A204.1 (cell line): ENCODE measurements around the gene DIP2C.

Experiments used
- FAIRE-seq: peaks from 2 replicates; lab custom pipeline; 2012; peaks lifted over from hg19 to GRCh38; lab: Jason Lieb, UNC

Gene DIP2C

DNA sequence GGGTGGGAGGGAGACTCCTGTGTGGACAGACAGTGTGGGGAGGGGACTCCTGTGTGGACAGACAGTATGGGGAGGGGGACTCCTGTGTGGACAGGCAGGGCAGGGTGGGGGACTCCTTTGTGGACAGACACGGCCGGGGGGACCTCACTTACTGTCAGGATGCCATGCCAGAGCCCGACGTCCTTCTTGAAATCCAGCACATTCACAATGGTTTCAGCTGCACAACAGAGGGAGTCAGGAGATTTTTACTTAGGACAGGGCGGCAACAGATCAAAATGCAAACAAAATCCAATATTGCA is 301.9 kb downstream of the DIP2C start:
- FAIRE-seq, result no peak

DNA sequence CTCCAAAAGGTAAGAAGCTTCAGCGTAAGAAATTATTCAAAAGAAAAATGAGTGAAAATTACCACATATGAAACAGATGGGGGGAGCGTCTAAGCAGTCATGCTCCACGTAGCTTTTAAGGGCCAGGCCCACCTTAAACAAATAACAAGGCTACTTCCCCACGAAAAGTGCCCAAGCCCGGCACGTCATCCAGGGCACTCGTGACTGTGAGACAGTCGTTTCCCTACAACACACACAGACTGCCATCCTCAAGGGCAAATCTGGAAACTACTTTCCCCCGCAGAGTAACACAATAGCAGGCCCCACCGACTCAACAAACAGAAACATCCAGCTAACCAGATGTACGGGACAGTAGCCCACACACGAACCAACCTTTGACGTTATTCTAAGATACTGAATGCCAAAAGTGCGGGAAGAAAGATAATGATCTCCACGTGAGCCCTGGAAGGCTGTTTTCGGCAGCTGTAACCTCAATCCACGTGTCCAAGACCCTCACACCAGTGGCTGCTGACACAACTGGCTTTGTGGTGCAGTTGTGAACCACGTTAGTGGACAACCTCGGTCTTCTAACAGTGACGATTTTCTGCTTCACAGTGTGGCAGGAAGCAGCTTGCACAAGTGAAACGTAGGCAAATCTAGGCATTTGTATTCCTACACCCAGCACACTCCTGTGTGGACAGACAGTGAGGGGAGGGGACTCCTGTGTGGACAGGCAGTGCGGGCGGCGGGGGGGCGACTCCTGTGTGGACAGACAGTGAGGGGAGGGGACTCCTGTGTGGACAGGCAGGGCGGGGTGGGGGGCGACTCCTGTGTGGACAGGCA is 302.5 kb downstream of the DIP2C start:
- no peak for FAIRE-seq

DNA sequence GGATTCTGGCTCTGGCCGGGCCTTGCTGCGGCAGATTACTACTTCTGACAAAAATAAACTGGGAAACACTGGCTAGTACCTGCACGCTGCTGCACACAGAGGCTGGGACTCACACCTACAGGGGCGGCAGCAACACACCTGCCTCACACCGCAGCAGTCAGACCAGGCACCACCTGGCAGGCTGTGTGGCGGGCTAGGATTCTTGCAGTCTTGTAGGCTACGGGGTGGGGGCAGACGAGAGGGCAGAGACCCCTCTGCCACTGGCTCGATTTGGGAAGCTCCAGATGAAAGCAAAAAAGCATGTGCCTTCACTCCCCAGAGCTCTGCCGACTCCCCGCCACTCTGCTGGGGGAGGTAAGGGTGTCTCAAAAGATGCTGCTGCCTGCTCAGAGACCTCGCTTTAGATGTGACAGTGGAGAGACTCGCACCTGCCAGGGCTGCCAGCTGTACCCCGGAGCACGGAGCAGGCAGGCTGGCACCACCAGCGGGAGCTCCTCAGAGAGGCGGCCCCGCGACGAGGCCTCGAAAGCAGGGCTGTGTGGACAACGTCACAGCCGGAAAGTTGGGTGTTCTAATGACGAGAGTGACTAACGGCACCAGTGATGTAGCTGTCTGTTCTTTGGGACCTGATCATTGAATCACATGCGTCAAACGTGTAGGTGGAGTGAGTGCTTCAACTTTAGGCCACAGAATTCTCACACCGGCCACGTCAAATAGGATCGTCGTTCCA is 303.7 kb downstream of the DIP2C start:
- FAIRE-seq, result no peak

DNA sequence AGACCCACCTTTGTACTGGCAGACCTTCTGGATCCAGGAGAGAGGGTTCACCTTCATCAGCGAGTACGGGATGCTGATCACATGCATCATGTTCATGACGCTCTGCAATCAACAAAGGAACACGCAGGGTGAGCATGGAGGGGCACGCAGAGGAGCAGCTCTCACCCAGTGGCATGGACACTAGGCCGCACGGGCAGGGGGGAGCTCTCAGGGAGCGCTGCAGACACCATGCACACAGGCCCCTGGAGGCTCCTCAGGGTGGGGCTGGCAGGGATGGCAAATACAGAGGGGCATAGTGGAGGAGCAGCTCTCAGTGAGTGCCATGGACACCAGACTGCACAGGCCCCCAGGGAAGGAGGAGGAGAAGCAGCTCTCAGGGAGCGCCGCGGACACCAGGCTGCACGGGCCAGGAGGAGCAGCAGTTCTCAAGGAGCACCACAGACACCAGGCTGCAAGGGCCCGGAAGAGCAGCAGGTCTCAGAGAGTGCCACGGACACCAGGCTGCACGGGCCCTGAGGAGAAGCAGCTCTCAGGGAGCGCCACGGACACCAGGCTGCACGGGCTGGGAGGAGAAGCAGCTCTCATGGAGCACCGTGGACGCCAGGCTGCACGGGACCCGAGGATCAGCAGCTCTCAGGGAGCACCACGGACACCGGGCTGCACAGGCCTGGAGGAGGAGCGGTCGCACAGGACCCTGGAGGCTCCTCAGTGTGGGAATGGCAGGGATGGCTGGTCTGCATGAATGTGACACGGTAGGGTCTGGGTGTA is 304.7 kb downstream of the DIP2C start:
- no peak for FAIRE-seq

DNA sequence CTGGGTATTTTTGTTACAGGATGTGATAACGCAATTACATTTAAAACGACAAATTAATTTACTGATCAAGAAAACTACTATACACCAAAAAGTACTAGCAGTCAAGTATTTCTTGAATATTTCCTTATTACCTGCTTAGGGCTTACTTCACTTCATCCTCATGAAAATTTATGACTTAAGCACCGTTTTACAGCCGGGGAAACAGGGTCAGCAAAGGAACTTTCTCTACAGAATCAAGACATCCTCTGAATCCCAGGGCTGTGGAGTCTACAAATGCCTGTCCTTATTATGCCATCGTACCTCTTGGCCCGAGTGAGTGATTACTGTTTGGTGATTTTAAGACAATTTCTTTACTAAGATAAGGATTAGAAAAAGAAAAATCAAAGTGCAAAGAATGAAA is 305.9 kb downstream of the DIP2C start:
- FAIRE-seq, result no peak

DNA sequence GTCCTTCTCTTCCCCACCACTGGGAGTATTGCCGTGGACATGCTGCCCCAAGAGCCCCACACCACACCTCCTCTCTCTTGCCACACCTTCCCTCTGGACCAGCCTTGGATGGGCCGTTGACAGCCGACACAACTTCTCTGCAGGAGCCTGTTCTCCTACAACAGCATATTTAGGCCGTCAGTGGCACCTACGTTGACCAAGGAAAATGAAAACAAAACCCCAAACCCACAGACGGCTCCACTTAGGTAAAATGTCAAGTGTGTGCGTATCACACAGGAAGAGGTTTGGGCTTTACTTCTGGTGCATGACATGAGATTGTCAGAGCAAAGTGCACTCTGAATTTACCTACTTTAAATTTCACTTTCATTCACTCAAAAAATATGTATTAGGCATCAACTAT is 307.7 kb downstream of the DIP2C start:
- no peak for FAIRE-seq

DNA sequence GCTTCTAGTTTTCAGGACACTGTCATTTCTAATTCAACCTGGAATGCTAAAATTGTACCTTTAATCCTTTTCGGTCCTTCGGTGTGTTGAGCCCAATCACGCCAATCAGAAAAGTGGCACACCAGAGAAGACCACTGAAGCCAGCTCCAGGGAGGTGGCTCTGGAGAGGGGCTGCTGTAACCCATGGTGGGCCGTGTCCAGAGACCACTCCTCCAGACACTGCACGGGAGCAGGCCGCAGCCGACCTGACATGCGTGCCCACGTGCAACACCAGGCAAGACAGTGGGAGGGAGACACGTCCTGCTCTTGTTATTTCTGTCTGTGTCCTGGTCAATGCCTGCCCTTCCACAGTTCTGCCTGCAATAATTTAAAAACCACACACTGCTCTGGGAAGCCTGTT is 308.1 kb downstream of the DIP2C start:
- FAIRE-seq, result no peak

DNA sequence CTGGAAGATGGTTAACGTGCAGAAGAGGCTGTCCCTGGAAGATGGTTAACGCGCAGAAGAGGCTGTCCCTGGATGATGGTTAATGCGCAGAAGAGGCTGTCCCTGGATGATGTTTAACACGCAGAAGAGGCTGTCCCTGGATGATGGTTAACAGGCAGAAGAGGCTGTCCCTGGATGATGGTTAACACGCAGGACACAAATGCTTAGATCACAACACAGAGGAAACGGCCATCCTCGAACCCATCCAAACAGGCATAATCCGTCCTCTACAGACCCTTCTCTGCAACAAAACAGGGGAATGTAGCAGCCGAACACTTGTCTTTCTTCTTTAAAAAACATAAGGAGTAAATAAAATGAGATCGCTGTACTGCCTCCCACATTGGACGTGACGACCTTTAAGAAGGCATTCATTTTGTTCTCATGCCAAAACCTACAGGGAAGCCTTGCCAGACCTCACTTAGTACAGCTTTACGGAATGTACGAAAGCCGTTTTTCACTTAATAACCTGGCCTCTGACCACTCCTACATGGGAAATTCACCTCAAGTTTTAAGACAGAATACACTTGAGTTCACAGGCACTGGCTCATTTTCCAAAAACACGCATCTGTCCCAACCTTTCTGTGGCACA is 309.0 kb downstream of the DIP2C start:
- FAIRE-seq, result no peak

DNA sequence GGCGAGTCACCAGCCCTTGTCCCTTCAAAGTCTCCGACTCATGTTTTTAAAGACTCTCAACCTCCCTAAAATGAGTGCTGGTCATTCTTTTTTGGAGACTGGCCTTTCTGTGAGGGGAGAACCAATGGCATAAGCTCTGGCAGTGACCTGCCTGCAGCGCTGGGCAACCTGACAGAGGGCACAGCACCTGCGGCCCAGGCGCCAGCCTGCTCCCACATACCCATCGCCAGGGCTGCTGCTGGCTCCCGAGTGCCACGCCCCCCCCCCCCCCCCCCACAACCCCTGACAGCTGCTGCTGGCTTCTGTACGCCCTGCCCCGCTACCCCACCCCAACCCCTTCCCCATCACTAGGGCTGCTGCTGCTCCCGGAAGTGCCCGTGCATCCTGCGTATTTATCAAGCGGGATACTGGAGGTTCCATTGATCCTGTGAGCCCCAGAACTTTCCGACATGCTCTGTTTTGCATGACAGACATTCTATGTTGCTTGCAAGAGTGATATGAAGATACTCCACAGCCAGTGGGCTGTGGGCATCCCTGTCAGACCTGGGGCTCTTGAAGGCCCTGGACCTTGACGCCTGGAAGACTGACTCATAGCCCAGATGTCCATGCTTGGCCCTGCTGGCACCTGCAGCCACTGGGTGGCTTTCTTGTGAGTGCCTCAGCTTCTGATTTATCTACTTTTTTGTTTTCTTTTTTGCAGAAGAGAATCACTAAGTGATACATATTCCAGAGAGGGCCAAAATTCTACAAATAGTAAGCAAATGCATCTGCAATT is 310.4 kb downstream of the DIP2C start:
- FAIRE-seq, result no peak

DNA sequence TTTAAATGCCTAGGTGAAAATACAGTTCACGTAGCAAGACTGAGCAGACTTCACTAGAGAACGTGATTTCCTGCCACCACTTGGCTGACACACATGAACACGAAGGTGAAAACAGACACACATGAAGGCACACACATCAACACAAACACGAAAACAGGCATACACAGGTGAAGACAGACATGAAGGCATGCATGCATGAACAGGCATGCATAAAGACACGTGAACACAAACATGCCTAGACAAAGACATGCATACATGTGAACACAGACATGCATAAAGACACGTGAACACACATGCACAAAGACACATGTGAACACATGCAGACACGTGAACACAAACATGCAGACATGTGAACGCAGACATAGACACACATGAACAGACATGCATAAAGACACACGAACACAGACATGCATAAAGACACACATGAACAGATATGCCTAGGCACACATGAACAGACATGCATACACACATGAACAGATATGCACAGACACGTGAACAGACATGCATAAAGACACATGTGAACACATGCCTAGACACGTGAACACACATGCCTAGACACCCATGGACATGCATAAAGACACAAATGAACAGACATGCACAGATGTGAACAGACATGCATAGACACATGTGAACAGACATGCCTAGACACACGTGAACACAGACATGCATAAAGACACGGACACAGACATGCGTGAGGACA is 311.1 kb downstream of the DIP2C start:
- FAIRE-seq, result no peak

DNA sequence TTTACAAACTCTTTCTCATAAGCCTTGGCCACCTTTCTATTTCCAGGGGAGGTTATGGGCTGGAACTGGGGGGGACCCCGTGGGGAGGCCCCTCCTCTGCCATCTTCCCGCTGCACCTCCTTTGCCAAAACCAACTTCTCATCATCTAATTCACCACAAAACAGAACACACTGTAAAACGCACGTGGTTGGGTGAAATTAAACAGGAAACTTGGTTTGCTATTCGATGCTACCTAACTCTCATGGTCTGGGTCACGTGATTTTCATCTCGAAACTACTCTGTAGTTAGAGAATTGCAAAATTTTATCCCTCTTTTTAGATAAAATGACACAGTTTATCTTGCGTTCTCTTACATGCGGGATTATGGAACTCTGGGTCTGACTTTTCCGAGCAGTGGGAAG is 312.2 kb downstream of the DIP2C start:
- no peak for FAIRE-seq

DNA sequence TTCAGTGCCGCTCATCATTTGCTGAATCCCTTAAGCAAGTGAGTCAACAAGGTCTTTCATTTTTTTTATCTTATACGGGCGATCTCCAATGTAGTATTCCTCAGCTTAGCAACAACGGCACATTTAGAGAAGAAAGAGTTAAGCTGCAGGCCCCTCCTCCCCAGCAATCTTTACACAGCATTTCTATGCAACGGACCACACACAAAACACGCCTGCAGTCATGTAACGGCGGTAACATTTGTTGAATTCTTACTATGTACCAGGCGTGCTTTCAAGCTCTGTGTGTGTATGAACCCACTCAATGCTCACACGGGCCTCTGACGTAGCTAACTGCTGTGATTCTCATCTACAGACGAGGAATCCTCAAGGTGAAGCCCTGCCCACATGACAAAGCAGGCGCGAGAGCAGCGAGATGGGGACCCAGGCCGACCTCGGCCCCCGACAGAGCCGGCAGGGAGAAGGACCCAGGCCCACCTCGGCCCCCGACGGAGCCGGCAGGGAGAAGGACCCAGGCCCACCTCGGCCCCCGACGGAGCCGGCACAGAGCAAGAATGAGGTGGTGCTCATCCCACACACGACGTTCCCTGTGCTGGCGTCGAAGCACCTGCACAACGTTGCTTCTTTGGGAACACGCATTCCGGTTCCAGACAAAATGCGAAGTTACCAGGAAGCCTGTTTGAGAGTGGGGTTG is 313.5 kb downstream of the DIP2C start:
- no peak for FAIRE-seq

DNA sequence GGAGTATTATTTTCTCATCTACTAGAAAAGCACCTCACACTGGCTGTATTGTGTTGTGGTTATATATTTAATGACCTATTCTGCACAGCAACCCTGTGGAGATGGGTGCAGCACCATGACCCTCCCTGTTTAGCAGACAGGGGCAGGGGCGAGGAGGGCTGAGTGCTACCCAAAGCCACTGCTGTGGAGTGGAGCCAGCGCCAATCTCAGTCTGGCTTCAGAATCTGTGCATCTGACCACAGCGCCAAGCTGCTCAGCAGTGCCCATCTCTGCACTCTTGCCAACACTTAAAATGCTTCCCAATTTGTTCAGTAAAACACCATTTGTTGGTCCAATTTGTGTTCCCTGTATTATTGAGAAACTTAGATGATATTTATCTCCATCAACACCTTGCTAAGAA is 315.1 kb downstream of the DIP2C start:
- FAIRE-seq, result no peak

DNA sequence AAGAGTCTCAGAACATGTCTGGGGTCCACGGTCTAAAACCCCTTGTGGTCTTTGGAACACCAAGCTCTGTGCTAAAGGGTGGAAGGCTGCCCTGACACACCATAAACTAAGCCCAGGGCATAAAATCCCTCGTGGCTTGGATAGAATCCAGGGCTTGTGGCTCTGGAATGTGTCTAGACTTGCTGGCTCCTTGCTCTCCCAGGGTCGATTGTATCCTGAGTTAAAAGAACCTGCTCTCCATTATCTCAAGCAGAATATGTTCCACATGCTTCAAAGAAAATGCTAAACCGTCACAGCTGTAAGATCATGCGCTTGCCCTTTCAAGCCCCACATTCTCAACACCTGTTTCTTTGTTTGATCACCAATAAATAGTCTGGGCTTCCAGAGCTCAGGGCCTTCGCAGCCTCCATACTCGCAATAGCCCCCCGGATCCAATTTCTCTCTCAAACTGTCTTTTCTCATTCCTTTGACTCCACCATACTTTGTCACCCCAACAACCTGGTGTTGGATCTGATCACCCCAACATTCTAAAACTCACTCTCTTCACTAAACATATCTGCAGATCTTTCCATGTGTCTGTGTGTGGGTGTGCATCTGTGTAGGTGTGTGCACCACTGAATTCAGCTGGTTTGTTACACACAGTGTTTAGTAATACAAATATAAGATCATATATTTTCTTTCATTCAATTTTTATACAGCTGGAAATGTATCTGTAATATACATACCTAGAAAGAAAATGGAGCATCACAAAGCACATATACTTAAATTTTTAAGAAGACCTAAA is 315.8 kb downstream of the DIP2C start:
- FAIRE-seq, result no peak

DNA sequence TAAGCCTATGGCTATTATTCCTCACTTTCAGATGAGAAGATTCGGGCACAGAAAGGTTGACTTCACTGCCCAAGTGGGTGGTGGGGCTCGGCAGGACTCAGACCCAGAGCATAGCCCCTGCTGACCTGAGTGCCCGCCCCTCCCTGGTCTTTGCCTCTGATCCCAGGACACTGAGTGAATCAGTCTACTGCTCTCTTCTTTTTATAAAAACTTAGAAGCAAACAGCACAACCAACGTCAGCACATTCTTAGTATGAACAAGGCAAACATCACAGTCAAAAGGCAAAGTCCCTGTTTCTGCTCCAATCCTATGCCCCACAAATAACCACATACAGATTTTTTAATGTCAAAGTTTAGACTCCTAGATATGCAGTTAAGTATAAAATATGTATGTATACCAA is 316.5 kb downstream of the DIP2C start:
- no peak for FAIRE-seq

DNA sequence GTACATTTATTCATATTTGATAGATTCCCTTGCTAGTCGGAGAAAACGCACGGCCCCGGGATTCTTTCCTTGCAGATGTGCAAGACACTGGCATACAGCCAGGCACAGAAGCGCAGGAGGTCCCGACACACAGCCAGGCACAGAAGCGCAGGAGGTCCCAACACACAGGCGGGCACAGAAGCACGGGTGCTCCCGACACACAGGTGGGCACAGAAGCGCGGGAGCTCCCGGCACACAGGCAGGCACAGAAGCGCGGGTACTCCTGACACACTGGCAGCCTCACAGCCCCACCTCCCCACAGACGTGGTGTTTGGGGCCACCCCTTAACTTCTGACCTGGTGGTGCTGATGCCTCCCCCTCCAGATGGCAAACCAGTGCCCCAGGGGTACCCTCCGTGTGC is 316.9 kb downstream of the DIP2C start:
- no peak for FAIRE-seq

DNA sequence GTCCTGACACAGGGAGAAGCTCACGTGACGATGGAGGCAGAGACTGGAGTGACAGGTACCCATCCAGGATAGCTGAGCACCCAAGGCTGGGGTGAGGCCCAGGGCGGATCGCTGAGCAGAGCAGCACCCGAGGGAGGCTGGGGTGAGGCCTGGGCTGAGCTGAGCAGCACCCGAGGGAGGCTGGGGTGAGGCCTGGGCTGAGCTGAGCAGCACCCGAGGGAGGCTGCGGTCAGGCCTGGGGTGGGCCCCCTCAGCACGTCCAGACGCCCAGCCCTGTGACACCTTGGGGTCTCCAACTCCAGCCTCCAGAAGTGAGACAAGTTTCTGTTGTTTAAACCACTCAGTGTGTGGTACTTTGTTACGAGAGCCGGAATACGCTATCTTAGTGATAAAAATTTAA is 318.0 kb downstream of the DIP2C start:
- FAIRE-seq, result no peak

DNA sequence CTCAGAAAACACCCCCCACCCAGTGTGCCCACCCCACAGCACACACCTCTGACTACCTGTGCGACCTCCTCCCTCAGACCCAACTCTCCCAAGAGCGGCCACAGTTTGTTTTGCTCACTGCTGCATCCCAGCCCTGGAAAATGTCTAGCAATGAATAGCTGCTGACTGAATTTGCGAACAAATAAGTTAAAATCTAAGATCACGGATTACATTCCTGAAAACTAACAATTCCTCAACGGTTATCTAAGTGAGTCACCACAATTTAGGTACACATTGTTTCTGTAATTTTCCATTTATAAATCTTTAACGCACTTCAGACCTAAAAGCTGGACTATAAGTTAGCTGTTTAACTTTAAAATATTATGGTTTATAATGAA is 319.0 kb downstream of the DIP2C start:
- no peak for FAIRE-seq

DNA sequence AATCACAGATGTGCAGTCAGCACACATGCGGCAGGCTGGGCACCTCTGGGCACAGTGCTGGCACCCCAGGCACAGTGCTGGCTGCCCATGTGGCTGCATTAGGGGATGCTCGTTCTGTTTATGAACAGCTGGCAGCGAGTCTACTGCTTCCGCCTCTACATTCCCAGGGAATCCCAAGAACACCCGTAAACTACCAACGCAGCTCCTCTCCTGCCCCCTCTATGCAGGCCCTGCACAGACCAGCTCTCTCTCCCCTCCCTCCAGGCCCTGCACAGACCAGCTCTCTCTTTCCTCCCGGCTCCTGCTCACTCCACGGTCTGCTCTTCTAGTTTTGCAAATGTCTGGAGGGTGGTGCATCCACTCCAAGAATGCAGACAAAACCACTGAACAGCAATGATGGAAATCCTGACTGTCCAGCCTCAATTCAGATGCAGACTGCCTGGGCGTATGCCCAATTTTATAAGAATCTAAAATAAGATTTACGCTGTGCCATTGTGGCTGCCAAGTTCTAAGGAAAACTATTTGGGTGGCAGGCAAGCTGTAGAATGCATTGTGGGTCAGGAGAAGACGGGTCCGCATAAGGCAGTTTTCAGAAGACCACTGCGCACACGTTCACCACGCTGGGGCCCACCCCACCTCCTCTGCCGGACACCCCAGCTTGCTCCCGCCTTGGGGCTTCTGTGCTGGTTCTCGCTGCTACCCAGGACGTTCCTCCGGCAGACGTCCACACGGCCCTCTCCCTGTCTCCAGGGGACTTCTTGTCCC is 319.6 kb downstream of the DIP2C start:
- FAIRE-seq, result no peak
